HG03558 (cell line): ENCODE results near the gene CFAP100.

Experiments used
- ATAC-seq: cut with Tn5 transposase; IDR thresholded peaks from one replicate; pipeline ENCODE4 v1.9.1; 2021; ENCODE audit warnings: moderate number of reproducible peaks; ENCODE audit not compliant: unreplicated experiment; ENCODE audit errors: extremely low read depth

CFAP100 gene

DNA sequence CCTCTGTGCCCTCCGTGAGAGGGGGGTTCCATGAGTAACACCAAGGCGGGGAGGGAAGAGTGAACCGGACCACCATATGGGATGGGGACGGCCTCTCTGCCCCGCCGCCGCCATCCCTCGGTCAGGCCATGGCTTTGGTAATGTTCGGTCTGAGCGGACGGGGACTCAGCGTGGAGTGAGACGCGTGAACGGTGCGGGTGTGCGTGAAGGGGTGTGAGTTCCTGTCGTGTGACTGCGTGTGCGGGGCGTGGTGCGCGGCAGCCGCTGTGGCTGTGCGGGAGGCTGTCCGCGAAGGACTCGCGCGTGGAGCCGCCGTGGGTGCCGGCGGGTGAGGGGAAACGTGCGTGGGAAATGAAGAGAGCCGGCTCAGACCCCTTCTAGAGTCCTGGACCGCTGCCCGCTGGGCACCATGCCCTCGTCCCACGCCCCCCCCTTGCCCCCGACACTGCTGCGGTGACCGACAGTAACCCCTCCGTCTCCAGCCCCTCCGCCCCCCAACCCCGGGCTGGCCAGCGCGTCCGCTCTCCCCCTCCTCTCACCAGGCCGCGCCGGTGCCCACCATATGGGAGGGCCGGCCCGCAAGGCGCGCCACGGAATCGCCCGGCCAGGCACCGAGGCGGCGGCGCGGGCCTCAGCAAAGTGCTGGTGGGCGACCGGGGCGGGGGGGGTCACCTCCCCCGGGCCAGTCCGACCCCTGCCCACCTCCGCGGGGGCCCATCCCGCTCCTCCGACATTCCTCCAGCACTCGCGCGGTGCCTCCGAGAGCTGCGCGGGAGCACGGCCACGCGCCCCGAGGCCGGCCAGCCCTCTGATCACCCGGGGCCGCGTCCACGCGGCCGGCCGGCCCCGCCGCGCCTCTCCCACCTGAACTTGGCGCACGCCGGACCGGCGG, 38.1 kb upstream of the CFAP100 start:
- peak; percentile 8 for ATAC-seq

DNA sequence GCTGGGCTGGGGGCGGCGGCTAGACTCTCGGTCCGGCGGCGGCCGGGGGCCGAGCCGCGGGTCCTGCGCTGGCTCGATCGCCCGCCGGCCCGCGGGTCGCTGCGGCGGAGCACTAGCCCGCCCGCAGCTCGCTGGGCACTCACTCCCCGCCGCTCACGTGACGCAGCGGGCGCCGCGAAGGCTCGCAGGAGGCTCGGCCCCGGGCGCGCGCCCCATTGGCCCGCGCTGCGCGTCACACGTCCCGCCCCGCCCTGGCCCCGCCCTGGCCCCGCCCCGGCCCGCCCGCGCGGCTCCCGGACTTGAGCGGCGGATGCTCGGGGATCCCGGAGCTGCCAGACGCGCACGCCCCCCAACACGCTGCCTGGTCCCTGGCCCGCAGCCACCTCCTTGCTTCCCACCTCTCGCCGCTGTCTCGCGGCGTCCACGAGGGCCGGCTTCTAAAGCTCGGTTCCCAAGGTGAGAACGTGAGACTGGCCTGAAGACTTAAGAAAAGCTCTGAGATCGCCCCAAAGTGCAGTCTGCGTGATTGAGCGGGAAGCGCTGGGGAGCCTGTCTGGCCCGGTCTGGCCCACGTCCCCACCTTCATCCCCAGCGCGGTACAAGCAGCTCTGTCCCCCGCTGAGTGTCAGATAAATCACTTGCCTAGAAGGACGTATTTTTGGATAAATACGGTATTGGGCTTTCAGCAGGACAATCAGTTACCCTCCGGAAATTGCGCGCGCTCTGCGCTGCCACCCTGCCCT, 37.2 kb upstream of the CFAP100 start, which contains the start of gene KLF15:
Gene KLF15, minus strand, starts transcription at position 114 of the 743 bp plus-strand sequence. CDS start 4,486 bp downstream, outside the sequence.
- peak; percentile 79 for ATAC-seq

DNA sequence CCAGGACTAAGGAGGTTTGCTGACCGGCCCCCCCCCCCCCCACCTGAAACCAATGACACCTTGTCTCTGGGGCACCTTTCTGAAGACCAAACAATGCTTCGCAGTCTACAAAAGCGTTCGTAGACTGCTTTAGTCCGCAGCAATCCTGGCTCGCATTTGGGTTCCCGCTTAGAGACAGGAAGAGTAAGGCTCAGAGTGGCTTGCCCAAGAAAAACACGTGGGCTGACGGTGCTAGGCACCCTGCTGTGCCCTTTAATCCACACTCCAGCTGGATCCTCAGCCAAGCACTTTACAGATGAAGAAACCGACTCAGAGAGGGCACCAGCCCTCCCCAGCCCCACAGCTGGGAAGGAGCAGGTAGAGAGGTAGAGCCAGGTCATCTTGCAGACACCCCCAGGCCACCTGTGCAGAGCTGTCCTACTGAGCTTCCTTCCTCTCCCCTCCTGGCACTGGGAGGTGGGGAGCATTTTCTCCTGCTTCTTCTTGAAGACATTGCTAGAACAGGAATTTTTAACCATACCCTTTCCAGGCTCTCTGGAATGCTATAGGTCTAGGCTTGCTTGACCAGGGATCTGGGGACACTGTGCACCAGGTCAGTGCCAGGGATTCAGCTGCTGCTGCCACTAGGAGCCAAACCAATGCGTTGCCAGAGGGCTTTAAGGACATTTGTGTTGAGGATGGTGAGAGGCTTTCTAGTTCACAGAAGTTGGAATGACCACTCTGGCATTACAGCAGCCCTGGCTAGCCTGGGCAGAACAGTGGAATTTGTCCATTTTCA, 36.5 kb upstream of the CFAP100 start:
- no peak for ATAC-seq

DNA sequence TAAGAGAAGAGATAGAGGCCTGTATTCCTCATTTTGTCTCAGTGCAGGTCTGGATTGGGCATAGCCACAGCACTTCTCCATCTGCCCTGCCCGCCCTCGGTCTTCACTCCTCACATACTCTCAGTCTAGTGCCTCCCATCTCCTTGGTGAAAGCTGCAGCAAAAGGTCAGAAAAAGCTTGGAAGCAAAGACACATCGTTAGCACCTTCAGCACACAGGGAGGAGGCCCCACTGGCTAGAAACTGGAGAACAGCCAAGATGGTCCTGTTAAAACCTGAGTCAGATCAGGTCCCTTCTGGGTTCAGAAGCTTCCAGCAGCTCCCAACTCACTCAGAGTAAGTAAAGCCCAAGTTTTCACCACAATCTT, 35.9 kb upstream of the CFAP100 start:
- no peak for ATAC-seq

DNA sequence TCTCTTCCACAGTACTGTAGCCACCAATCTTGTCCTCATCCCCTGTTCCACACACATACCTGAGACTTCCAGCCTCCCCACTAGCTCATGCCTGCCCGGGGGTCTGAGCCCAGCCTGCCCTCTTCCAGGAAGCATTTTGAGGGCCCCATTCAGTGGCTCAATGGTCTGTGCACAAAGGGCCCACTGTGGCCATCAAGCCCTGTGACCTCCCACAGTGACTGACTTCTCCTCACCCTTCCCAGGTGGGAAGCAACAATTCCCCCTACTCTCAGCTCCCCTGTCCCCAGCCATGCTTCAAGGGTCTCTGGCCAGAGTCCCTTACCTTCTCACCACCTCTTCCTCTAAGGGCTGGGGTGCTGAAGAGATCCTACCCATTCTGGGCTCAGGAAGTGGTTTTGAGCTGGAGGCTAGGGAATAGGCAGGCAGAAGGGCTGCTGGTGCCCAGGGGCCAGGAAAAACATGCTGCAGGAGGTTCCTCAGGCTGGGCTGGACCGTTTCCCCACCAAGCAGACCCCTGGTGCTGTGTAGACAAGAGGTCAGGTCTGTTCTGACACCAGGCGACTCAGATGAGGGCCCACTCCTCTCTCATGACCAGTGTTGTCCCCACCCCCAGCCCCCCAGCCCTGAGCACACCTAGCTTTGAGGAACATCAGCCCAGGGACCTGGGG, 34.5 kb upstream of the CFAP100 start:
- no peak for ATAC-seq

- no peak for ATAC-seq
Measured at GRCh38 chr3:126360714-126361060, 34.0 kb upstream of the CFAP100 start.

- no peak for ATAC-seq
Measured at GRCh38 chr3:126361211-126361610, 33.5 kb upstream of the CFAP100 start.

DNA sequence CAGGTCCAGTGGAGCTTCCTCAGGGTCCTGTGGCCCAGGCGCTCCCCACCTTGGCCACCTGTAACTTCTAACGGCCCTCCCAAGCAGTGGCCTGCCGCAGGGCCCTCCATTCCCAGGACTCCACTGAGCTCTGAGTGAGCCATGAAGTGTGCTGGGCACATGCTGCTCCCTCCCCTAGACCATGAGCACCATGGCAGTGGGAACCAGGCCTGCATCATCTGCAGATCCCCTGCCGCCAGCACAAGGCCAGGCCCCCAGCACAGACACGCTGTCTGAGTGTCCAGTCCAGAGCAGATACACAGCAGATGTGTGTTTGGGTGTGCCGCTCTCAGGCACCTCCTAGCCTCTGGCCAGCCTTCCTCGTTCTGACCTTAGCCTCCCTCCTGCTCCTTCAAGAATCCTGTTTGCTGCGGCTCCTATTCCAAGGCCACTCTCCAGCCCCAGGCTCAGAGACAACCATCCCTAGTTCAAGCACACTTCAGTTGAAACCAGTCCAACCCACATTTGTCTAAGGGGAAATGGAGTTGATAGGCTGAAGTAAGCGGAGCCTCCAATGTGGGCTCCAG, 30.5 kb upstream of the CFAP100 start:
- no peak for ATAC-seq

- no peak for ATAC-seq
Measured at GRCh38 chr3:126364731-126365301, 29.9 kb upstream of the CFAP100 start.

GRCh38 chr3:126365351-126366277, 29.1 kb upstream of the CFAP100 start:
- no peak for ATAC-seq

DNA sequence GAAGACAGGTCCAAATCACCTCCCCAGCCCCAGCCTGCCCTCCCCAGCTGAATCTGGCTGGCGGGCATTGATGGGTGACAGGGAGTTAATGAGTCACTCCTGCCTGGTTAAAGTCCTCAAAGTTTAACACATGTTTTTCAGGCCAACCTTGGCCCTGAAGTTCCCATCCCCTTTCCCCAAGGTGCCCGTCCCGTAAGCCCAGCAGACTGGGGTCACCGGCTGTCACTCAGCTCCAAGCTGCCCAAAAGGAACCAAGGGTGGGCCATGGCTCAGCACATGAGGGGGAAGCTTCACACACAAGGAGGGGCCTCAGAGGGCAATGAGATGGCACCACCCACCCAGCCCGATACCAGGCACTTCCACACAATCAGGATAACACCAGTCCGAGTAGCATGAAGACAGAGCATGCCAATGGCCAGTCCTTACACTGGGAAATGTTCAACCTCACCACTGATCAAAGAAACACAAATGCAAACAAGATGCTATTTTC, 27.3 kb upstream of the CFAP100 start:
- ATAC-seq: no peak

DNA sequence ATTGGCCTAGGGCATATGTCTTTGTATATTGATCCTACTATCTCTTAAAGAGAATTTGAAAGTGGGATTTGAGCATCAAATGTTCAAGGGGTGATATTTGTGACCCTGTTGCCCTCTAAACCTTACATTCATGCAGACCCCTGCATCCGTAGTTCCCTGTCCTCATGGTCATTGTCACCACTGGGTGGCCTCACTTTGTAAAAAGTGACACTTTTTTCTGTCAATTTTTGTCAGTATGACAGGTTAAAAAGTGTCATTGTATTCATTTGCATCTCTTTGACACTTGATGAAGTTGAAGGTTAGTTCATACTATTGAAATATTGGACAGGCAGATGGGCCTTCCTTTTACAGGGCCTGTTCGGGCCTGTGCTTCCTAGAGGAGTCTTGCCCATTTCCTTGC, 25.2 kb upstream of the CFAP100 start:
- ATAC-seq: no peak

DNA sequence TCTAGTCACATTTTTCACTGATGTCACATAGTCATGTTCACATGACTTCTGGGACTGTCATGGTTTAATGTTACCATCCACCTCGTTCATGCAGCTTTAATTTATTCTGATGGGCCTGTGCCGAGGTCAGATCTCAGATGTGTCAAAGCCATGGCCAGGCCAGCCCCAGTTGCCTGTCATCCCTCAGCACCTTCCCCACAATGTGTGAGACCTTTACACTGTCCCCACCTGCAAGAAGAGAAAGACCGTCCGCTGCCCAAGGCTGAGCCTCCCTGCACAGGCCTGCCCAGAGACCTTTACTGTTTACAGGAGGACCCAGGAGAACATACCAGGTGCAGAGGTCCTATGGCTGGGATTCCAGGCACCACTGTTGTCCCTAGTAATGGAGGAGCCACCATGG, 24.7 kb upstream of the CFAP100 start:
- no peak for ATAC-seq

GRCh38 chr3:126370606-126371005, 24.1 kb upstream of the CFAP100 start:
- no peak for ATAC-seq

DNA sequence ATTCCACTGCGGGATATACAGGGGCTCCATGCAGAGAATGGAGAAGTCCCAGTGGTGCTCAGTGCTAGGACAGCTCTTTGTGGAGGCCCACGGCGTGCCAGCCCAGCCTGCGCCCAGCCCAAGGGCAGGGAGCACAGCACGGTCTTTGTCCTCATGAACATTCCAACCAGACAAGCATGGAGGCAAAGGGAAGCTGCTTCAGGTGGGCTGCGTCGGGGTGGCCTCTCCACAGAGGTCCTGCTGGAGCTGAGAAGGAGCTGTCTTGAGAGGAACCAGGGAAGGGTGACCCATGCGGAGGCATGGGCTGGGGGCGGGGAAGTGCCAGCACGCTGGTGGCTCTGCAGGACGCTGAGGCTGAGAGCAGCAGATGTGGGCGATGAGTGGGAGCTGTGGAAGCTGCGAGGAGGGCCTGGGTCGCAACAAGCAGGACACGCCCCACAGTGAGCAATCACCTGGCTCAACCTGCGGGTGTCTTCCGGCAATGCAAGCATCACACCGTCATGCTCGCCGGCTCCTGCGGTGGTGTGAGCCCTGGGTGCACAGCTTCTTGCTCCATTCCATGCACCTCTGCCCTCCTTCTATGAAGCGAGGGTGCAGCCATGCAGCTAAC, 23.5 kb upstream of the CFAP100 start:
- ATAC-seq: no peak

- ATAC-seq: no peak
Measured at GRCh38 chr3:126372413-126373145, 22.1 kb upstream of the CFAP100 start.

GRCh38 chr3:126373146-126373613, 21.5 kb upstream of the CFAP100 start:
- ATAC-seq: no peak
